Dendritic cell treated with granulocyte-macrophage colony-stimulating factor and Interleukin-4, amounts not matched to agents 40 ng/mL and 50 ng/mL, for 4 days (primary cell): ENCODE results near the gene NOD2.

Source experiments
- H3K27ac Mint-ChIP-seq: one replicate; pipeline ENCODE4 v1.8.0; 2022; ENCODE audit warnings: mild to moderate bottlenecking, mixed read lengths
- H3K27me3 Mint-ChIP-seq: one replicate; pipeline ENCODE4 v1.8.0; 2022; ENCODE audit warnings: mild to moderate bottlenecking, mixed read lengths
- H3K36me3 Mint-ChIP-seq: one replicate; pipeline ENCODE4 v1.8.0; 2022; ENCODE audit warnings: low read depth, mixed read lengths
- H3K4me1 Mint-ChIP-seq: one replicate; pipeline ENCODE4 v1.8.0; 2022; ENCODE audit warnings: low read depth, mixed read lengths
- H3K4me3 Mint-ChIP-seq: one replicate; pipeline ENCODE4 v1.8.0; 2022; ENCODE audit warnings: mild to moderate bottlenecking, moderate library complexity, mixed read lengths
- H3K9me3 Mint-ChIP-seq: one replicate; pipeline ENCODE4 v1.8.0; 2022; ENCODE audit warnings: mixed read lengths
- intact Hi-C: fragments of 100-400 bp; cut with micrococcal nuclease; formaldehyde crosslinking; loops from one replicate; pipeline ENCODE4 v1.15.0; 2022

Gene NOD2

DNA sequence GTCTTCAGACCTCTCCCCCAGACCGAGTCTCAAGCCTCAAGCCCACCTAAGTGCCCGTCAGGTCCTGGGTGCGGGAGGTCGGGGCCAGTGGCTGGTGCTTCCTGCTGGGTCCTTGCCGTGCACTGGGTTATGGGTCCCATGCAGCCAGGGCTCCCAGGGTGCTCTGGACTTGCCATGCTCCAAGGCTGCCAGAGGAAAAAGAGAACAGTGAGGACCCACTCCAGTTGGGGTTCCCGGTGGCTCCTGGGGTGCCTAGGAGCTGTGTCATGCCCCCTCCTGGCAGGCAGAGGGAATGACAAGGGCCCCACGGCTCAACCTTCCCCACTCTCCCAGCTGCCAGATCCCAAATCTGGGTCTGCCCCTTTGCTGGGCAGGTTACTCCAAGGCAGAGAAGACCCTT lies 16.1 kb upstream of the NOD2 start:
- Mint-ChIP-seq H3K4me3 (no peak overlapping the region), H3K4me1 (peaks cover 41% of the 10 kb centered on the region), H3K27me3 (no peaks in the 10 kb centered on the region), H3K9me3 (peaks cover 19% of the 10 kb centered on the region), H3K36me3 (peaks cover 82% of the 10 kb centered on the region), H3K27ac (peak overlapping the region; percentile 68)
- intact Hi-C loops, result no loop called here

DNA sequence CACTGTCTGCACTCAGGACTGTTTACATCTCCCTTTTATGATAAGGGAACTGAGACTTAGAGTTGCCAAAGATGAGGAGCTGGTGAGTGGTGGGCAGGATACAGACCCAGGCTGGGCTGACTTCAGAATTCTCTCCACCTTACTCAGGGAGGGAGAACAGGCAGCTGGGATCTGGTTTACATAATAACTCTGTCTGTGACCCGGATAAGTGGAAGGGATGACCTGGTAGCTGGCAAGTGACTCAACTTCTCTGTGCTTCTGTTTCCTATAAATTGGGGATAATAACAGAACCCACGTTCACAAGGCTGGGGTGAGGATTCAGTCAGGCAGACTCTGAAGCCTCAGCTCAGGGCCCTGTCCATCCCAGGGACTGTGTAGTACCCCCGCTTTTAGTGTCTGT lies 14.9 kb upstream of the NOD2 start:
- H3K4me3 Mint-ChIP-seq, result peak overlapping the region; percentile 90
- intact Hi-C loops, result no loop called here
- H3K4me1 Mint-ChIP-seq, result peaks cover 53% of the 10 kb centered on the region
- H3K27me3 Mint-ChIP-seq, result no peaks in the 10 kb centered on the region
- H3K36me3 Mint-ChIP-seq, result peaks cover 71% of the 10 kb centered on the region
- H3K27ac Mint-ChIP-seq, result peak overlapping the region; percentile 90
- peaks cover 7% of the 10 kb centered on the region for H3K9me3 Mint-ChIP-seq

DNA sequence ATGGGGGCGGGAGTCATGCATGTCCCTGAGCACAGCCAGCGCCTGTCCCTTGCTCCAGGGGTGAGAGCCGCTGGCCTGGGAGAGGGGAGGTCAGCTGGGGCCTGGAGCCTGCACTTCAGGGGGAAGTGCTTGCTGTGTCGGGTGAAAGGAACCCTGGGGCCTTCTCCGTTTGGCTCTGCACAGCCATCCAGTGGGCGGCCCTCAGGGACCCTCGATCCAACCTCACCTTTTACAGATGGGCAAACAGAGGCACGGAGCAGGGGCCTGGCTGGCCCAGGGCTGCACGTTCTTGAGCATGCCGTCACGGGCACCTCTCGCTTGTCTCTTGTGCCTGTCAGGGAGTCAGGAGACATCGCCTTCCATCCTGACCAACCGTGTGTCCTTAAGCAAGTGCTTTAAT lies 14.1 kb upstream of the NOD2 start:
- peaks cover 60% of the 10 kb centered on the region for H3K4me1 Mint-ChIP-seq
- peak overlapping the region; percentile 90 for H3K27ac Mint-ChIP-seq
- intact Hi-C loops, result no loop called here
- peak overlapping the region; percentile 90 for H3K4me3 Mint-ChIP-seq
- H3K36me3 Mint-ChIP-seq, result peaks cover 63% of the 10 kb centered on the region
- no peaks in the 10 kb centered on the region for H3K9me3 Mint-ChIP-seq
- H3K27me3 Mint-ChIP-seq, result no peaks in the 10 kb centered on the region

DNA sequence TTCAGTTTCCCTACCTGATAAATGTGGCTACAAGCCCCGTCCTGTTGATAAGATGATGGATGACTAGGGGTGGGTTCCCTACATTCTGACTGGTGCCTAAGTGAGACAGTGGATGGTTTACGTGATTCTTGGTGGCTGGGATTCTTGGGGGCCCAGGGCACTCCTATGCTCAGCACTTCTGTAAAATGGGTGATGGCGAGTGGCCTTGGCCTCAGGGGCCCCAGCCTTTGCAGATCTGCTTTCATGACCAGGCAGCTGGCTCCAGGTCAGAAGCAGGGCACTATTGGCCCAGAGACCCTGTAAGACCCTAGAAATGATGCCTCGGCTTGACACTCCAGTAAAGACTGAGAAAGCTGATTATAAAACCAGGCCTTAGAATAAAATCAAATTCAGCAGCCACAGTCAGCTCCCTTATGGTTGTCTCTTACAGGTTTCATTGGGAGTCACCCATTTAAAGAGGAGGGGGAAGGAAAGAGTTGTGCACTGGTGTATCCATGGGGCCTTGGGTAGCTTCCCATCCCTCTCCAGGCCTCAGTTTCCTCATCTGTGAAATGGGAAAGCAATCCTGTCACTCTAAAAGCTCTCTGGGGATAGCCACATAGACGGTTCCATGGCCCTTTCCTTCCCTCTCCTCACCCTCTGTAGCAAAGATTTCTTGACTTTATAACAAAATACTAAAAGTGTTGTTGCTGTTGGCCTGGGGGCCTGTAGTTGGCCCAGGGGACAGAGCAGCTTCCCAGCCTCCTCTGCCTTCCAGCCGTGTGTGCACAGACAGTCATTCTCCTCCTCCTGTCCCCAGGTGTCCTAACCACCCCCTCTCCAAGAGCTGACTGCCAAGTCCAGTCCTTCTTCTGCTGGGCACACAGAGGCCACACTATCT lies 13.5 kb upstream of the NOD2 start:
- peaks cover 66% of the 10 kb centered on the region for H3K4me1 Mint-ChIP-seq
- H3K27me3 Mint-ChIP-seq, result no peaks in the 10 kb centered on the region
- H3K9me3 Mint-ChIP-seq, result no peaks in the 10 kb centered on the region
- H3K36me3 Mint-ChIP-seq, result peaks cover 57% of the 10 kb centered on the region
- H3K27ac Mint-ChIP-seq, result peak overlapping the region; percentile 90
- H3K4me3 Mint-ChIP-seq, result peak overlapping the region; percentile 90
- intact Hi-C loops, result loop anchor here (2.0 kb wide), 1 partner anchor 15 kb away; no protein-coding TSS in a partner anchor

DNA sequence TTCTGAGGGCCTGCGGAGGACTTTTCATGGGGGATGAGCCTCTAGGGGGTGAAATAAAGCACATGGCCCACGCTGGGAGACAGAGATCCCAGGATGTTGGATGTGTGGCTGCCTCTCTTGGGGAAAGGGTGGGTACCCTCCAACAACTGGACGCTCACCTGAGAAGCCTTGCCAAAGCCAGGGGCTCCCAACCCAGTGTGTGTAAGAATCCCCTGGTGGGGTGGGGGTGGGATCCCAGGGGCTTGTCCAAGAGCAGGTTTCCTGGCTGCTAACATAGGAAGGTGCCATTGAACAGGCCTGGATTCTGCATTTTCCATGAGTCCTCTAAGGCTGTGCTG lies 12.9 kb upstream of the NOD2 start:
- no peaks in the 10 kb centered on the region for H3K27me3 Mint-ChIP-seq
- peak overlapping the region; percentile 90 for H3K27ac Mint-ChIP-seq
- peak overlapping the region; percentile 90 for H3K4me3 Mint-ChIP-seq
- no peaks in the 10 kb centered on the region for H3K9me3 Mint-ChIP-seq
- H3K4me1 Mint-ChIP-seq, result peaks cover 73% of the 10 kb centered on the region
- peaks cover 51% of the 10 kb centered on the region for H3K36me3 Mint-ChIP-seq
- intact Hi-C loops, result loop anchor here (2.0 kb wide), 1 partner anchor 14 kb away; no protein-coding TSS in a partner anchor

DNA sequence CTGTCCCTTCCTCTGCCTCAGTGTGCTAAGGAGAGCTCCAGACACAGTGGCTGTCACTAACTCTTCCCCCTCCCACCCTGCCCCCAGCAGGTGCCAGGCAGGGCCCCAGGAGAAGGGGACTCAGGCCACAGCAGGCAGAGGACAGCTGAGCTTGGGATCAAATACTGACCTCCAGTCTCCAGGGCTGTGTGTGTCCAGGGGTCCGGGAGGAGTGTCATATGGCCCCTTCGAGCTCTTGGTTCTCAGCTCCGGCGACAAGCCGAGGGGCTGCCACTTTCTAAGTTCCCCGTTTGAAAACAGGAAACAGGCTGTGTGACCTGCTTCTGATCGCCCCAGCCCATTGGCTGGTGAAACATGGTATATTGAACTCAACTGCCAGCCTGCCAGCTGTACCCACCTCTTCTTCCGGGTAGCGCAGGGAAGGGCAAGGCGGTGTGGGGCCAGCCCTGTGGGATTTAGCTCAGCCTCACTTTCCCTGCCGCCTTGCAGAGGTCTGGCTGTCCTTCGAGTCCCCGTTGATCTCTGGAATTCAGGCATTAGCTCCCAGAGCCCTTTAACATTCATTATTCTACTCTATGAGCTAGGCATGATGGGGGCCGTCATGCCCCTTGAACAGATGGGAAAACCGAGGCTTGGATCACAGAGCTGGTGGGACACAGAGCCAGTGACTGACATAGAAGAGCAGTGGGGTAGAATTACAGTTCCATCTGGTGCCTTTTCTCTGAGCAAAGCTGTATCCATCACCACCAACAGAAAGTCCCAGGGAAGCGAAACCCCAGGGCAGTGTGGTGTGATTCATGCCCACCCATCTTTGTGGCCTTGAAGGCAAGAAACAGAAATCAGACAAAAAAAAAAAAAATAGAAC lies 12.2 kb upstream of the NOD2 start, which contains the start of gene SNX20:
SNX20 (minus strand) TSS at position 292 of the 865 bp plus-strand sequence. CDS start 3,786 bp downstream, outside the sequence.
- peaks cover 43% of the 10 kb centered on the region for H3K36me3 Mint-ChIP-seq
- intact Hi-C loops, result loop anchor here (2.0 kb wide), 1 partner anchor 14 kb away; no protein-coding TSS in a partner anchor
- H3K27me3 Mint-ChIP-seq, result no peaks in the 10 kb centered on the region
- H3K27ac Mint-ChIP-seq, result peak within 1 kb of the TSS; percentile 90
- H3K9me3 Mint-ChIP-seq, result no peaks in the 10 kb centered on the region
- H3K4me3 Mint-ChIP-seq, result peak within 1 kb of the TSS; percentile 90
- peaks cover 80% of the 10 kb centered on the region for H3K4me1 Mint-ChIP-seq

DNA sequence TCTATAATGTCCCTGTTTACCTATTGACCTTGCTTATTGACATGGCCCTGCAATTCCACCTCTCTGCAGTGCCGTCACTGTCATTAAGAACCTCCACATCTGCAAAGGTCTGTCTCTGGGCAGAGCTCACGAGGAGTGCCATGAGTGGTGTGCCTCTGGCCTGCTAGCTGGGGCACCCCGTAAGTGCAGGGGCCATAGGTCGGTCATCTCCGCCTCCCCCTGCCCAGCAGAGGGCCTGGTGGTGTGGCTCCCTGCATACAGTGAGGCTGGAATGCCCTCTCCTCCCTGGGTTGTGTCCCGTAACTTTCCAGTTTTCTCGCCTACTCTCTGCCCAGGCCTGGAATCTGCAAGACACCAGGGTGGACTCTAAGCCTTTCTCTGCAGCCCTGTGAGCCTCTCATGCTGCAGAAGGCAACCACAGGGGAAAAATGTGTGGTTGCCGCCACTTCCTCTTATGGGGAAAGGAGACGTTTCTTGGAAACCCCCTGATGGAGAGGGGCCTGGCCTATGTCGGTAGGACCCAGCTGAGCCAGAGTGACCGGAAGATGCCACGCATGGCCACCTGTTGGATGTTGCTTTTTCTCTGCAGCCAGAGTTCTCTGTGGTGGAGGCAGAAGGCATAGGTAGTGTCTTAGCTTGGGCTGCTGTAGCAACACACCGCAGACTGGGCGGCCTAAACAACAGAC lies 9.6 kb upstream of the NOD2 start:
- Mint-ChIP-seq H3K36me3 (peaks cover 18% of the 10 kb centered on the region), H3K4me1 (peaks cover 80% of the 10 kb centered on the region), H3K4me3 (peak overlapping the region; percentile 65), H3K27me3 (no peaks in the 10 kb centered on the region), H3K9me3 (no peaks in the 10 kb centered on the region), H3K27ac (peak overlapping the region; percentile 90)
- intact Hi-C loops, result loop anchor here (2.0 kb wide), 2 partner anchors 25 to 57 kb away; no protein-coding TSS in a partner anchor

DNA sequence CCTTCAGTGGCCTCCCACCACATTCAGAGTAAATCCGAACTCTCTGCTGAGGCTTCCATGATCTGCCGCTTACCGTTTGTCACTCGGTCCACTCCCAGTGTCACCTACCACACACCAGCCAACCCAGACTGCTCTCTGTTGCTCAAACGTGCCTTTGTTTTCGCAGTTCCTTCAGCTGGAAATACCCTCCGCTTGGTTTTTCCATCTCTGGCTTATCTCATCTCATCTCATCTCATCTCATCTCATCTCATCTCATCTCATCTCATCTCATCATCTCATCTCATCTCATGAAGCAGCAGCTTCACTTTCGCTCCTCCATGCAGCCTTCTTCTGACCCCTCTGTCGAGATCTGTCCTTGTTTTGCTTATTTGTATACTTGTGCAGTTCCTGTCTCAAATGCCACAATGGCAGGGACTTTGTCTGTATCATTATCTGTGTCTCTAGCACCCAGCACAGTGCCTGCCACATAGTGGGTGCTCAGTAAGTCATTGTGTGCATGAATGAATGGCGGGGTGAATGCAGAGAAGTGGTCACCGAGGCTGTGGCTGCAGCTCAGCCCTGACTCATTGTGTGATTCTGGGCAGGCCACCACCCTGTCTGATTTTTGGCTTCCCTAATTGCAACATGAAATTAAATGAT lies 8.5 kb upstream of the NOD2 start:
- peak overlapping the region; percentile 90 for H3K27ac Mint-ChIP-seq
- peaks cover 7% of the 10 kb centered on the region for H3K36me3 Mint-ChIP-seq

DNA sequence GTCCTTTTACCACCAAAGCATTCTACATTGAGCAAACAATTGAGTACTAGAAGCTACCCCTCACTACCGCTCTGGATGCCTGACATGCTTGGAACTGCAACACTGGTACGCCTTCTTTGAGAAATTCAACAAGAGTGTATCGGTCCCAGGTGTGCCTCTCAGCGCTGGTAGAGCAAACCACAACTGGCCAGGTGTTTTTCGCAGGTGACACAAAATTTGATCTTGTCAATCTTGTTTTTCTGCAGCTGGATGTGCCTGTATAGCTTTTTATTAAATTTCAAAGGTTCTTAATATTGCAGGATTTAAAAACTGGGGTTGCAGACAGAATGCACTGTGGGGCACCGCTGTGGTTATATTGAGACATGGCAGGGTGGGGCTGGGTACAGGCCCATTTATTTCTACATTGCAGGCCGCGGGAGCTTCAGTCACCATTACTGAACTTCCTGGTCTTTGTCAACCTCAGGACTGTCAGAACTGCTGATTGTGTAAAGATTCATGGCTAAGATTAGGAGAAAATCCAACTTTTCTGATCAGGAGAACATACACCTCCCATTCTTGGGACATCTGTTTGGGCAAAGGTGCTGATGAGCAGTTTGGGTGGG lies 7.8 kb upstream of the NOD2 start:
- H3K27ac Mint-ChIP-seq, result peak overlapping the region; percentile 90
- no peaks in the 10 kb centered on the region for H3K27me3 Mint-ChIP-seq
- H3K9me3 Mint-ChIP-seq, result no peaks in the 10 kb centered on the region
- no peak overlapping the region for H3K4me3 Mint-ChIP-seq
- H3K36me3 Mint-ChIP-seq, result peaks cover under 1% of the 10 kb centered on the region
- intact Hi-C loops, result loop anchor here (1.0 to 2.0 kb wide), 3 partner anchors 10 to 55 kb away; no protein-coding TSS in a partner anchor
- H3K4me1 Mint-ChIP-seq, result peaks cover 69% of the 10 kb centered on the region

More for the DNA sequence above, 8.5 kb upstream of the NOD2 start:
- no peaks in the 10 kb centered on the region for H3K27me3 Mint-ChIP-seq
- intact Hi-C loops, result loop anchor here (1.0 to 2.0 kb wide), 3 partner anchors 10 to 56 kb away; no protein-coding TSS in a partner anchor
- peak overlapping the region; percentile 18 for H3K4me3 Mint-ChIP-seq
- H3K9me3 Mint-ChIP-seq, result no peaks in the 10 kb centered on the region
- H3K4me1 Mint-ChIP-seq, result peaks cover 73% of the 10 kb centered on the region

DNA sequence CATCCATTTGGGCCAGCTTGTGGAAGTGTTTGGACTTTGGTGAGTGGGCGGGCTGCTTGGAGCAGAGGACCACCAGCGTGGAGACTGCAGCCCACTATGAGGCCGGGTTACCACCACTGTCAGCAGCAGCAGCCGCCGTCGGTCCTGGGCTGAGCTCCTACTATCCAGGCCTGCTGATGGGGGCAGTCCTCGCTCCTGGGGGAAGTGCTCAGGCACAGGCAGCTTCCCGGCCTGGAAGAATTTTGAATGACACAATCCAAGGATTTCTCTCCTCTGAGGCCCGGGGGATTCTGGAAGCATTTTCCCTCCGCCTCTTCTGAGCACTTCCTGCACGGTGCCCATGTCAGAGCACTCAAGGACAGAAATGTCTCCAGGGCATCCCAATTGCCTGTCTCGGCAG lies 5.3 kb upstream of the NOD2 start:
- no peak overlapping the region for H3K4me3 Mint-ChIP-seq
- H3K27ac Mint-ChIP-seq, result peak overlapping the region; percentile 45
- intact Hi-C loops, result no loop called here
- no peaks in the 10 kb centered on the region for H3K36me3 Mint-ChIP-seq
- peaks cover 72% of the 10 kb centered on the region for H3K4me1 Mint-ChIP-seq
- no peaks in the 10 kb centered on the region for H3K9me3 Mint-ChIP-seq
- H3K27me3 Mint-ChIP-seq, result no peaks in the 10 kb centered on the region

DNA sequence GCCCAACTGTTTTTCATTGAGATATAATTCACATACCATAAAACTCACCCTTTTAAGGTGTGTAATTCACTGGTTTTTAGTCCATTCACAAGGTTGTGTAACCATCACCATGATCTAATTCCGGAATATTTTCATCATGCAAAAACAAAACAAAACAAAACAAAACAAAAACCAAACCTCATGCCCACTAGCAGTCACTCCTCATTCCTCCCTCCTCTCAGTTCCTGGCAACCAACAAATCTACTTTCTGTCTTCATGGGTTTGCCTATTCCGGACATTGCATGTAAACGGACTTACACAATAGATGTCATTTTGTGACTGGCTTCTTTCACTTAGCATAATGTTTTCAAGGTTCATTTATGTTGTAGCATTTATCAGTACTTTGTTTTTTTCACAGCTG lies 4.5 kb upstream of the NOD2 start:
- no peak overlapping the region for H3K4me3 Mint-ChIP-seq
- no peaks in the 10 kb centered on the region for H3K9me3 Mint-ChIP-seq
- peaks cover 3% of the 10 kb centered on the region for H3K36me3 Mint-ChIP-seq
- no peaks in the 10 kb centered on the region for H3K27me3 Mint-ChIP-seq
- intact Hi-C loops, result no loop called here
- H3K27ac Mint-ChIP-seq, result no peak overlapping the region
- peaks cover 67% of the 10 kb centered on the region for H3K4me1 Mint-ChIP-seq

DNA sequence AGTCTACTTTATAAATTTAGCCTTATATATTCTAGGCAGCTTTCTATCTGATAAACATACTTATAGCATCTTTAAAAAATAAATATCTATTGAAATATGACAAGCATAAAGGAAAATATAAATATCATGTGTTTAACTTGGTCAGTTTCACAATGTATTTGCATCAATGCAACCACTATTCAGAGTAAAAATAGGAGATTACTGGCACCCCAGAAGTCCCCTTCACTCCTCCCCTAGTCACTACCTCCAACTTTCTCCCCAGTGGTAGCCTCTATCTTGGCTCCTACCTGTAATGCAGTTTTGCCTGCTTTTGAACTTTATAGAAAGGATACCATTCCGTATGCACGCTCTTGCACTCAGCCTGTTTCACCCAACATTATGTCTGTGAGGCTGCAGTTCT lies 3.2 kb upstream of the NOD2 start:
- no peaks in the 10 kb centered on the region for H3K9me3 Mint-ChIP-seq
- peaks cover 13% of the 10 kb centered on the region for H3K36me3 Mint-ChIP-seq
- intact Hi-C loops, result no loop called here
- H3K27me3 Mint-ChIP-seq, result no peaks in the 10 kb centered on the region
- H3K4me1 Mint-ChIP-seq, result peaks cover 67% of the 10 kb centered on the region
- no peak overlapping the region for H3K27ac Mint-ChIP-seq
- H3K4me3 Mint-ChIP-seq, result no peak overlapping the region

DNA sequence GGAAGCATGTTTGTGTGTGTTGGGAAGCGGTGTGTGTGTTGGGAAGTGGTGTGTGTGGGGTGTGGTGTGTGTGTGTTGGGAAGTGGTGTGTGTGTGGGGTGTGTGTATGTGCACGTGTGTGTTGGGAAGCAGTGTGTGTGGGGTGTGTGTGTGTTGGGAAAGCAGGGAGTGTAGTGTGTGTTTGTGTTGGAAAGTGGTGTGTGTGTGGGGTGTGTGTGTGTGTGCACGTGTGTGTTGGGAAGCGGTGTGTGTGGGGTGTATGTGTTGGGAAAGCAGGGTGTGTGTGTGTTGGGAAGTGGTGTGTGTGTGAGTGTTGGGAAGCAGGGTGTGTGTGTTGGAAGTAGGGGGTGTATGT lies 785 bp upstream of the NOD2 start:
- Mint-ChIP-seq H3K4me3 (peak overlapping the region; percentile 91), H3K36me3 (peaks cover 20% of the 10 kb centered on the region), H3K27ac (peak overlapping the region; percentile 91), H3K9me3 (no peaks in the 10 kb centered on the region), H3K4me1 (peaks cover 69% of the 10 kb centered on the region), H3K27me3 (no peaks in the 10 kb centered on the region)
- intact Hi-C loops, result no loop called here
